Endodermal cell (in vitro differentiated cells): ENCODE results near the gene INHBB. TPM values are rescaled to one million over a fixed set of nuclear protein-coding genes. Genes with fewer than 3 reads are reported as not detected.

ENCODE experiments used
- DNase-seq: peaks from one replicate; pipeline ENCODE4 v3.0.0-alpha.2; 2017
- H3K27ac ChIP-seq: 2 replicates; pipeline ENCODE4 v1.5.1; 2013; ENCODE audit warnings: mild to moderate bottlenecking, low read depth, low read length, moderate library complexity
- H3K27me3 ChIP-seq: 2 replicates; pipeline ENCODE4 v1.6.1; 2013; ENCODE audit warnings: mild to moderate bottlenecking, low read length, moderate library complexity; ENCODE audit not compliant: insufficient read depth, control insufficient read depth, poor library complexity, severe bottlenecking
- H3K36me3 ChIP-seq: 2 replicates; pipeline ENCODE4 v1.7.0; 2013; ENCODE audit warnings: mild to moderate bottlenecking, low read length, moderate library complexity; ENCODE audit not compliant: control insufficient read depth, insufficient read depth
- H3K4me1 ChIP-seq: one replicate; pipeline ENCODE4 v1.7.0; 2013; ENCODE audit warnings: low read length; ENCODE audit not compliant: control insufficient read depth, insufficient read depth
- H3K4me3 ChIP-seq: 2 replicates; pipeline ENCODE4 v1.5.1; 2013; ENCODE audit warnings: mild to moderate bottlenecking, low read length, moderate library complexity
- H3K9ac ChIP-seq: 2 replicates; pipeline ENCODE4 v1.6.1; 2013; ENCODE audit warnings: mild to moderate bottlenecking, low read length, moderate library complexity; ENCODE audit not compliant: poor library complexity, severe bottlenecking; ENCODE audit errors: extremely low read depth
- H3K9me3 ChIP-seq: 2 replicates; pipeline ENCODE4 v1.6.1; 2013; ENCODE audit warnings: mild to moderate bottlenecking, low read length, moderate library complexity; ENCODE audit not compliant: control insufficient read depth
- H3K27ac Mint-ChIP-seq: 2 replicates; pipeline ENCODE4 v1.8.0; 2020; ENCODE audit warnings: mixed read lengths
- H3K27me3 Mint-ChIP-seq: 2 replicates; pipeline ENCODE4 v1.8.0; 2021; ENCODE audit warnings: mild to moderate bottlenecking, mixed read lengths; ENCODE audit not compliant: insufficient read depth
- H3K36me3 Mint-ChIP-seq: 2 replicates; pipeline ENCODE4 v1.8.0; 2020; ENCODE audit warnings: low read depth, mixed read lengths
- H3K4me1 Mint-ChIP-seq: 2 replicates; pipeline ENCODE4 v1.8.0; 2020; ENCODE audit warnings: mixed read lengths
- H3K4me3 Mint-ChIP-seq: 2 replicates; pipeline ENCODE4 v1.8.0; 2020; ENCODE audit warnings: mild to moderate bottlenecking, moderate library complexity, mixed read lengths
- H3K9me3 Mint-ChIP-seq: 2 replicates; pipeline ENCODE4 v1.8.0; 2020; ENCODE audit warnings: mild to moderate bottlenecking, mixed read lengths
- WGBS, 2 experiments: methylation state at CpG; one replicate each; pipeline versions ENCODE4 v1.1.5 to v1.1.7; 2013; ENCODE audit warnings: missing lambda C conversion rate in 2 of 2, mixed read lengths in 1 of 2; ENCODE audit not compliant: insufficient coverage in 1 of 2, insufficient read length in 1 of 2; 5-methylcytosine and 5-hydroxymethylcytosine counted together
- long read RNA-seq, 4 experiments: library from polyadenylated mRNA in 2 of 4; library from RNA in 1 of 4; library from capped mRNA in 1 of 4; stranded (forward) in 3 of 4; unstranded in 1 of 4; transcript quantifications; one replicate each; pipeline ENCODE4 v2.0.0, GENCODE V29; 2020 to 2021; ENCODE audit warnings: inconsistent platforms in 1 of 4
- polyA plus RNA-seq, 2 experiments: library from polyadenylated mRNA; stranded (reverse); fragments of 50-300 nt; gene quantifications; one replicate each; pipeline ENCODE4 v1.2.3, GENCODE V29; 2013
- total RNA-seq, 2 donors: library from RNA; stranded (reverse); fragmentation: NEBNext Ultra II Directional in 1 of 2; extraction: Animal tissue kit (Norgen Biotek cat#: 25700) in 1 of 2; gene quantifications; 2 replicates in 1 of 2; 3 replicates in 1 of 2; pipeline ENCODE4 v1.2.1, GENCODE V29; 2021
- TF ChIP-seq, protein P1 (sequence below): fragments of 200-600 bp; sonication (generic); conservative IDR thresholded peaks from 2 replicates; pipeline ENCODE4 v1.5.0; 2021; ENCODE audit warnings: antibody characterized with exemption, mild to moderate bottlenecking

INHBB gene
- not detected for total RNA-seq
- polyA plus RNA-seq (2013, experiment 1 of 2), result 0.14 TPM
- polyA plus RNA-seq (2013, experiment 2 of 2), result 0.17 TPM
- long read RNA-seq, experiment 1, result 0 reads
- long read RNA-seq, experiment 2, result 0 reads
- long read RNA-seq, experiment 3, result 0 reads
- long read RNA-seq, experiment 4, result 0 reads

DNA sequence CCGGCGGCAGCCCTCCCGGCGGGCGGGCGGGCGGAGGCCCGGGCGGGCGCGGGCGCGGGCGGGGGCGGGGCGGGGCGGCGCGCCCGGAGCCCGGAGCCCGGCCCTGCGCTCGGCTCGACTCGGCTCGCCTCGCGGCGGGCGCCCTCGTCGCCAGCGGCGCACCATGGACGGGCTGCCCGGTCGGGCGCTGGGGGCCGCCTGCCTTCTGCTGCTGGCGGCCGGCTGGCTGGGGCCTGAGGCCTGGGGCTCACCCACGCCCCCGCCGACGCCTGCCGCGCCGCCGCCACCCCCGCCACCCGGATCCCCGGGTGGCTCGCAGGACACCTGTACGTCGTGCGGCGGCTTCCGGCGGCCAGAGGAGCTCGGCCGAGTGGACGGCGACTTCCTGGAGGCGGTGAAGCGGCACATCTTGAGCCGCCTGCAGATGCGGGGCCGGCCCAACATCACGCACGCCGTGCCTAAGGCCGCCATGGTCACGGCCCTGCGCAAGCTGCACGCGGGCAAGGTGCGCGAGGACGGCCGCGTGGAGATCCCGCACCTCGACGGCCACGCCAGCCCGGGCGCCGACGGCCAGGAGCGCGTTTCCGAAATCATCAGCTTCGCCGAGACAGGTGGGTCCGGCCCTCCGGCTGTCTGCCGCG, at the start of gene INHBB:
TSS of gene INHBB (plus strand) at position 111 of the 641 bp plus-strand sequence. CDS start at position 164, 53 bp downstream.
- Histone ChIP-seq H3K9me3 (no peaks in the 10 kb centered on the region), H3K36me3 (no peaks in the 10 kb centered on the region), H3K4me3 (no peak within 1 kb of the TSS), H3K27me3 (peaks cover 98% of the 10 kb centered on the region), H3K9ac (no peak within 1 kb of the TSS), H3K27ac (no peak within 1 kb of the TSS), H3K4me1 (peaks cover 3% of the 10 kb centered on the region)
- no peaks in the 10 kb centered on the region for H3K9me3 Mint-ChIP-seq
- WGBS, 2 experiments, result 2 to 4% methylated on average over 21 to 99 of the region's 99 CpGs
- no peak within 1 kb of the TSS for H3K27ac Mint-ChIP-seq
- H3K4me1 Mint-ChIP-seq, result peaks cover 3% of the 10 kb centered on the region
- DNase-seq, result peak; percentile 72
- H3K4me3 Mint-ChIP-seq, result peak within 1 kb of the TSS; percentile 43
- no peaks in the 10 kb centered on the region for H3K36me3 Mint-ChIP-seq
- TF ChIP-seq, protein P1, sequence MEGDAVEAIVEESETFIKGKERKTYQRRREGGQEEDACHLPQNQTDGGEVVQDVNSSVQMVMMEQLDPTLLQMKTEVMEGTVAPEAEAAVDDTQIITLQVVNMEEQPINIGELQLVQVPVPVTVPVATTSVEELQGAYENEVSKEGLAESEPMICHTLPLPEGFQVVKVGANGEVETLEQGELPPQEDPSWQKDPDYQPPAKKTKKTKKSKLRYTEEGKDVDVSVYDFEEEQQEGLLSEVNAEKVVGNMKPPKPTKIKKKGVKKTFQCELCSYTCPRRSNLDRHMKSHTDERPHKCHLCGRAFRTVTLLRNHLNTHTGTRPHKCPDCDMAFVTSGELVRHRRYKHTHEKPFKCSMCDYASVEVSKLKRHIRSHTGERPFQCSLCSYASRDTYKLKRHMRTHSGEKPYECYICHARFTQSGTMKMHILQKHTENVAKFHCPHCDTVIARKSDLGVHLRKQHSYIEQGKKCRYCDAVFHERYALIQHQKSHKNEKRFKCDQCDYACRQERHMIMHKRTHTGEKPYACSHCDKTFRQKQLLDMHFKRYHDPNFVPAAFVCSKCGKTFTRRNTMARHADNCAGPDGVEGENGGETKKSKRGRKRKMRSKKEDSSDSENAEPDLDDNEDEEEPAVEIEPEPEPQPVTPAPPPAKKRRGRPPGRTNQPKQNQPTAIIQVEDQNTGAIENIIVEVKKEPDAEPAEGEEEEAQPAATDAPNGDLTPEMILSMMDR, result no peak
- peaks cover 87% of the 10 kb centered on the region for H3K27me3 Mint-ChIP-seq

DNA sequence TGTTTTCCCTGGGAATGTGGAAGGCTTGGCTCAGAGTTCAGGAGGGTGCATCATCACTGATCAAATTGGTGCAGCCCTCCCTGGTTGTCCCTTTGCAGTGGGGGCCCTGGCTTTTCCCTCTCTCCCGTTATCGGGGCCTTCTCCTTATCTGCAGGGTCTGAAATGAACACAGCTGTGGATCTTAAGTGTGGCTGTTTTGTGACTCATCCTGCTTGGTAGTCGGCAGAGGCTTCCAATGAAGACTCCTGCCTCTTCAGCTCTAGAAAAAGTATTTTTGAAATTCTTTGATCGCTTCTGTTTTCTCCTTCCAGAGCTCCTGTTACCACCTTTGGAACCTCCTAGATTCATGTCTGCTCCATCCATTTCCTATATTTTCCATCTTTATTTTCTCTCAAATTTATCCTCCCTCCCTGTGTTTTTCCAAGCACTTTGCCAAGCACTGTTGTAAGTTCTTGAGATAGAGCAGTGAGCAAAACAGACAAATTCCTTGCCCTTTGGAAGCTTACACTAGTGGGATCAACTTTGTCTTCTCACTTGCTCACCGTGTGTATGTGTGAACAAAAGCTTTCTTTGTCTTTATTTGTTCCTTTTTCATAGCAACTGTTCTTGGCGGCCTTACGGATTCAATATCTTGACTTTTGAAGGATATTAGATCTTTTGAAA, 47.6 kb upstream of the INHBB start:
- H3K4me3 ChIP-seq, result no peak overlapping the region
- peaks cover under 1% of the 10 kb centered on the region for H3K4me1 Mint-ChIP-seq
- no peak overlapping the region for H3K27ac Mint-ChIP-seq
- no peak for DNase-seq
- H3K36me3 ChIP-seq, result peaks cover 47% of the 10 kb centered on the region
- no peaks in the 10 kb centered on the region for H3K9me3 ChIP-seq
- no peaks in the 10 kb centered on the region for H3K9me3 Mint-ChIP-seq
- TF ChIP-seq, protein P1, result no peak
- H3K4me3 Mint-ChIP-seq, result no peak overlapping the region
- H3K4me1 ChIP-seq, result no peaks in the 10 kb centered on the region
- H3K27me3 Mint-ChIP-seq, result no peaks in the 10 kb centered on the region
- peaks cover 44% of the 10 kb centered on the region for H3K36me3 Mint-ChIP-seq
- no peak overlapping the region for H3K27ac ChIP-seq
- H3K9ac ChIP-seq, result no peak overlapping the region
- H3K27me3 ChIP-seq, result no peaks in the 10 kb centered on the region
- WGBS, 2 experiments, result 89 to 94% methylated on average over 4 to 7 of the region's 7 CpGs

DNA sequence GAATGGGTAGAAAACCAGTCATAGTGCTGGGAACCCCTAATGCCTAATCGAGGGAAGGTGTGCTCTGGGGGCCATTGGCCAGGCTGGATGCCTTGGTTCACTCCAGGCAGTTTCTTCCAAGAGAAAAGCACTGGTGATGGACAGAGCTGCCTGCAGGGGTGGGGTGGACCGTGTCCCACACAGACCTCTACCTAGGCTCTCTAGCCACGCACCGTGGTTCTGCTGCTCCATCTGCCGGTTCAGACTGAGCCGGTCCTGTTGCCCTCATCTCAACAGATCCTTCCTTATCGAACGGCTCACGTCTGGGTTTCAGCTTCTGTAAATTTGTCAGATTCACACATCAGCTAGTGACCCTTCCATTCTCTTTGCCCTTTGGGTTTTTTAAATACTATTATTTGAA, 46.9 kb upstream of the INHBB start:
- 95 to 96% methylated on average over 8 to 9 of the region's 9 CpGs for WGBS, 2 experiments
- Mint-ChIP-seq H3K9me3 (no peaks in the 10 kb centered on the region), H3K27ac (no peak overlapping the region), H3K4me1 (no peaks in the 10 kb centered on the region), H3K27me3 (peaks cover 1% of the 10 kb centered on the region), H3K36me3 (peaks cover 41% of the 10 kb centered on the region), H3K4me3 (no peak overlapping the region)
- H3K4me1 ChIP-seq, result no peaks in the 10 kb centered on the region
- no peaks in the 10 kb centered on the region for H3K27me3 ChIP-seq
- peaks cover 40% of the 10 kb centered on the region for H3K36me3 ChIP-seq
- H3K27ac ChIP-seq, result no peak overlapping the region
- DNase-seq, result peak; percentile 67
- H3K9me3 ChIP-seq, result no peaks in the 10 kb centered on the region
- no peak overlapping the region for H3K4me3 ChIP-seq
- TF ChIP-seq, protein P1, result peak; percentile 62
- no peak overlapping the region for H3K9ac ChIP-seq
